Mesendoderm (in vitro differentiated cells): ENCODE measurements around the gene DOK6.

Source experiments
- DNase-seq: peaks from one replicate; pipeline ENCODE4 v3.0.0; 2013
- H2AK5ac ChIP-seq: 2 replicates; pipeline ENCODE4 v1.6.1; 2013; ENCODE audit warnings: low read length, inconsistent platforms
- H2BK120ac ChIP-seq: 2 replicates; pipeline ENCODE4 v1.6.1; 2013; ENCODE audit warnings: low read depth, mild to moderate bottlenecking, low read length, moderate library complexity, mixed read lengths
- H2BK15ac ChIP-seq: replicated peaks from 2 replicates; pipeline ENCODE4 v1.6.1; 2013; ENCODE audit warnings: low read depth, mild to moderate bottlenecking, moderate library complexity
- H2BK5ac ChIP-seq: 2 replicates; pipeline ENCODE4 v1.6.1; 2013; ENCODE audit warnings: low read length, inconsistent platforms
- H3K18ac ChIP-seq: 2 replicates; pipeline ENCODE4 v1.6.1; 2013; ENCODE audit warnings: mild to moderate bottlenecking, low read length, mixed read lengths
- H3K23ac ChIP-seq: one replicate; pipeline ENCODE4 v1.6.1; 2013; ENCODE audit warnings: low read length
- H3K27ac ChIP-seq: 2 replicates; pipeline ENCODE4 v1.5.1; 2013; ENCODE audit warnings: low read depth, mild to moderate bottlenecking, inconsistent platforms, low read length, moderate library complexity
- H3K27me3 ChIP-seq: 2 replicates; pipeline ENCODE4 v1.6.1; 2013; ENCODE audit warnings: low read length, control low read depth, mild to moderate bottlenecking, inconsistent platforms; ENCODE audit not compliant: insufficient read depth, poor library complexity
- H3K36me3 ChIP-seq: 2 replicates; pipeline ENCODE4 v1.6.1; 2013; ENCODE audit warnings: low read length, inconsistent platforms; ENCODE audit not compliant: control insufficient read depth, insufficient read depth
- H3K4ac ChIP-seq: one replicate; pipeline ENCODE4 v1.6.1; 2013; ENCODE audit warnings: low read depth, mild to moderate bottlenecking, low read length, moderate library complexity
- H3K4me1 ChIP-seq: 2 replicates; pipeline ENCODE4 v1.6.1; 2013; ENCODE audit warnings: low read depth, low read length, inconsistent platforms; ENCODE audit not compliant: control insufficient read depth
- H3K4me2 ChIP-seq: 2 replicates; pipeline ENCODE4 v1.6.1; 2013; ENCODE audit warnings: low read length
- H3K4me3 ChIP-seq: 2 replicates; pipeline ENCODE4 v1.5.1; 2013; ENCODE audit warnings: mild to moderate bottlenecking, low read length
- H3K56ac ChIP-seq: one replicate; pipeline ENCODE4 v1.6.1; 2013; ENCODE audit warnings: low read length
- H3K79me1 ChIP-seq: 2 replicates; pipeline ENCODE4 v1.6.1; 2013; ENCODE audit warnings: low read length, inconsistent platforms
- H3K79me2 ChIP-seq: 2 replicates; pipeline ENCODE4 v1.6.1; 2013; ENCODE audit warnings: mild to moderate bottlenecking, low read length; ENCODE audit not compliant: control insufficient read depth, insufficient read depth
- H3K9ac ChIP-seq: 2 replicates; pipeline ENCODE4 v1.6.1; 2013; ENCODE audit warnings: low read length, inconsistent platforms
- H4K5ac ChIP-seq: one replicate; pipeline ENCODE4 v1.6.1; 2013; ENCODE audit warnings: low read length
- H4K8ac ChIP-seq: one replicate; pipeline ENCODE4 v1.6.1; 2013; ENCODE audit warnings: low read depth, mild to moderate bottlenecking, control low read depth, low read length, moderate library complexity
- WGBS: extraction: QIAGEN DNeasy Blood & Tissue Kit; methylation state at CpG from one replicate; pipeline ENCODE4 v1.1.7; 2013; ENCODE audit warnings: low lambda C conversion rate, missing lambda C conversion rate; ENCODE audit not compliant: insufficient coverage; ENCODE audit errors: extremely low coverage; 5-methylcytosine and 5-hydroxymethylcytosine counted together

DOK6 gene

GRCh38 chr18:69483574-69483973, 82.9 kb downstream of the DOK6 start:
- Histone ChIP-seq H3K4ac (no peak overlapping the region), H4K8ac (no peak overlapping the region), H3K4me1 (no peaks in the 10 kb centered on the region), H2BK5ac (no peak overlapping the region), H3K9ac (no peak overlapping the region), H3K79me1 (no peaks in the 10 kb centered on the region), H3K56ac (no peak overlapping the region), H3K27me3 (no peaks in the 10 kb centered on the region), H2AK5ac (no peak overlapping the region), H3K27ac (no peak overlapping the region), H3K4me3 (no peak overlapping the region), H3K23ac (no peak overlapping the region), H3K4me2 (no peak overlapping the region), H3K79me2 (no peaks in the 10 kb centered on the region), H3K18ac (no peak overlapping the region), H3K36me3 (no peaks in the 10 kb centered on the region), H2BK120ac (no peak overlapping the region), H2BK15ac (no peak overlapping the region), H4K5ac (no peak overlapping the region)
- DNase-seq, result no peak
- WGBS, result 100% methylated on average over 1 of the region's 5 CpGs

GRCh38 chr18:69484699-69485396, 84.2 kb downstream of the DOK6 start:
- Histone ChIP-seq H3K4me1 (no peaks in the 10 kb centered on the region), H3K4ac (no peak overlapping the region), H2BK120ac (no peak overlapping the region), H3K4me3 (no peak overlapping the region), H3K23ac (no peak overlapping the region), H3K18ac (no peak overlapping the region), H3K27ac (no peak overlapping the region), H3K79me1 (no peaks in the 10 kb centered on the region), H3K56ac (no peak overlapping the region), H3K27me3 (no peaks in the 10 kb centered on the region), H2BK5ac (no peak overlapping the region), H2BK15ac (no peak overlapping the region), H3K4me2 (no peak overlapping the region), H3K79me2 (no peaks in the 10 kb centered on the region), H4K8ac (no peak overlapping the region), H4K5ac (no peak overlapping the region), H2AK5ac (no peak overlapping the region), H3K9ac (no peak overlapping the region), H3K36me3 (no peaks in the 10 kb centered on the region)
- DNase-seq, result peak; percentile 50
- no CpG with 5 or more reads among the region's 6 CpGs for WGBS

DNA sequence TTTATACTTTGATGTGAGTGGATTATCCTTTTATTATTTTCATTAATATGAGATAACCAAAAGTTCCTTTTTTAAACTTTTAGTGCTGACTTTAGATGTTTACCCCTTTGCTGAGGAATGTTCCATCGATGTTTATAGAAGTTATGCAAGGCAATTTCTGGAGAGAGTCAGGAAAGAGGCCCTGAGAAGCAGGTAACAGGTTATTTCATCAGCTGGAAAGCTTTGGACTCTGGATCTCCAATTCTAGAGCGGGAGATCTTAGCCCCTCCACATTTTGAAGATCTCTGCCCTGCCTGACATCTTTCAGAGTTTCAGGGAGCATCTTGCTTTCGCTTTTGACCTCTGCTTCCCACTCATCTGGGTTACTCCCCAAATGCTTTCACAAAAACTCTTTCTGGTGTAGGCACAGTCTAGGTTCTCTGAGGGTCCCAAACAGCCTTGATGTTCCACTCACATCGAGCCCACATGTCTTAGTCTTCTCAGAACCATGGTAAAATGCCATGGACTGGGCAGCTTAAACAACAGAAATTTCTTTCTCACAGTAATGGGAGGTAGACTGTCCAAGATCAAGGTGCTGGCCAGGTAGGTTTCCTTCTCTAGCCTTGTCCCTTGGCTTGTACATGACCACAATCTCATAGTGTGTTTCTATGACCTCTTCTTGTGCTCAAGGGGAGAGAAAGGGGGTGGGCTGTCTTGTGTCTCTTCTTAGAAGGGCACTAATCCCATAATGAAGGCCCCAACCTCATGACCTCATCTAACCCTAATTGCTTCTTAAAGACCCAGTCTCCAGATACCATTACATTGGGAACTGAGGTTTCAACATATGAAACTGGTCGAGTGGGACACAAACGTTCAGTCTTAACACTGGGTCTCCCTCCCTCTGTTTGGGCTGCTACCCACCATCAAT, 87.1 kb downstream of the DOK6 start:
- no CpG with 5 or more reads among the region's 6 CpGs for WGBS
- H3K36me3 ChIP-seq, result no peaks in the 10 kb centered on the region
- no peak overlapping the region for H3K4me3 ChIP-seq
- H3K79me1 ChIP-seq, result no peaks in the 10 kb centered on the region
- no peaks in the 10 kb centered on the region for H3K4me1 ChIP-seq
- H2BK5ac ChIP-seq, result no peak overlapping the region
- no peak for DNase-seq
- H4K8ac ChIP-seq, result no peak overlapping the region
- H3K9ac ChIP-seq, result no peak overlapping the region
- no peak overlapping the region for H3K4me2 ChIP-seq
- H2AK5ac ChIP-seq, result no peak overlapping the region
- H2BK120ac ChIP-seq, result no peak overlapping the region
- no peak overlapping the region for H3K27ac ChIP-seq
- no peak overlapping the region for H3K18ac ChIP-seq
- no peak overlapping the region for H3K56ac ChIP-seq
- no peak overlapping the region for H4K5ac ChIP-seq
- H2BK15ac ChIP-seq, result no peak overlapping the region
- H3K23ac ChIP-seq, result no peak overlapping the region
- H3K79me2 ChIP-seq, result no peaks in the 10 kb centered on the region
- no peak overlapping the region for H3K4ac ChIP-seq
- no peaks in the 10 kb centered on the region for H3K27me3 ChIP-seq

GRCh38 chr18:69490072-69490471, 89.4 kb downstream of the DOK6 start:
- no peaks in the 10 kb centered on the region for H3K4me1 ChIP-seq
- no peak overlapping the region for H4K5ac ChIP-seq
- no peak overlapping the region for H3K18ac ChIP-seq
- no peak overlapping the region for H2BK120ac ChIP-seq
- no peak overlapping the region for H4K8ac ChIP-seq
- H3K56ac ChIP-seq, result no peak overlapping the region
- no peak overlapping the region for H2BK5ac ChIP-seq
- H3K23ac ChIP-seq, result no peak overlapping the region
- H3K9ac ChIP-seq, result no peak overlapping the region
- no peak overlapping the region for H3K4me2 ChIP-seq
- H2BK15ac ChIP-seq, result no peak overlapping the region
- H3K27me3 ChIP-seq, result no peaks in the 10 kb centered on the region
- H2AK5ac ChIP-seq, result no peak overlapping the region
- H3K36me3 ChIP-seq, result no peaks in the 10 kb centered on the region
- no peak for DNase-seq
- H3K4me3 ChIP-seq, result no peak overlapping the region
- no peaks in the 10 kb centered on the region for H3K79me2 ChIP-seq
- no peak overlapping the region for H3K4ac ChIP-seq
- WGBS, result no CpG with 5 or more reads among the region's 1 CpG
- H3K79me1 ChIP-seq, result no peaks in the 10 kb centered on the region
- no peak overlapping the region for H3K27ac ChIP-seq

DNA sequence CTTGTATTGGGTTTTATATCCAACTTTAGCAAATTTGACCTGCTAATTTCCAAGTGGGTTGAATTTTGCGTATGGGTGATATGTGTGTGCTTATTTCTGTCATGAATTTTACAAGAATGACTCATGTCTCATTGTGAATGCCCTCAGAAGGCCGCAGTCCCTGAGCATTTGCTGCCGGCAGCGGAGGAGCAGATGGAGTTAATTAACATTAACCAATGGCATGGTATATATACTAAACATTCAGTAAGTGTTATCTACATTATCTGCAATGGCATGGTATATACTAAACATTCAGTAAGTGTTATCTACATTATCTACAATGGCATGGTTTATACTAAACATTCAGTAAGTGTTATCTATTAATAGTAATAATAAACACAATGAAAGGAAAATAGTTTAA, 90.1 kb downstream of the DOK6 start:
- H3K4me1 ChIP-seq, result no peaks in the 10 kb centered on the region
- no peak overlapping the region for H3K18ac ChIP-seq
- no peaks in the 10 kb centered on the region for H3K79me2 ChIP-seq
- no peak overlapping the region for H2BK5ac ChIP-seq
- DNase-seq, result peak; percentile 25
- H4K8ac ChIP-seq, result no peak overlapping the region
- no peaks in the 10 kb centered on the region for H3K27me3 ChIP-seq
- no peak overlapping the region for H3K9ac ChIP-seq
- no peak overlapping the region for H2BK15ac ChIP-seq
- no peak overlapping the region for H2BK120ac ChIP-seq
- no peaks in the 10 kb centered on the region for H3K36me3 ChIP-seq
- no peak overlapping the region for H4K5ac ChIP-seq
- no CpG with 5 or more reads among the region's 4 CpGs for WGBS
- no peak overlapping the region for H2AK5ac ChIP-seq
- H3K4ac ChIP-seq, result no peak overlapping the region
- no peak overlapping the region for H3K56ac ChIP-seq
- no peaks in the 10 kb centered on the region for H3K79me1 ChIP-seq
- H3K27ac ChIP-seq, result no peak overlapping the region
- H3K4me3 ChIP-seq, result no peak overlapping the region
- no peak overlapping the region for H3K23ac ChIP-seq
- no peak overlapping the region for H3K4me2 ChIP-seq
